ENCODE measurements around the gene CDCP1.
A peak's percentile ranks its signal among the peaks of the same experiment; 100 is the strongest.

Gene CDCP1, protein sequence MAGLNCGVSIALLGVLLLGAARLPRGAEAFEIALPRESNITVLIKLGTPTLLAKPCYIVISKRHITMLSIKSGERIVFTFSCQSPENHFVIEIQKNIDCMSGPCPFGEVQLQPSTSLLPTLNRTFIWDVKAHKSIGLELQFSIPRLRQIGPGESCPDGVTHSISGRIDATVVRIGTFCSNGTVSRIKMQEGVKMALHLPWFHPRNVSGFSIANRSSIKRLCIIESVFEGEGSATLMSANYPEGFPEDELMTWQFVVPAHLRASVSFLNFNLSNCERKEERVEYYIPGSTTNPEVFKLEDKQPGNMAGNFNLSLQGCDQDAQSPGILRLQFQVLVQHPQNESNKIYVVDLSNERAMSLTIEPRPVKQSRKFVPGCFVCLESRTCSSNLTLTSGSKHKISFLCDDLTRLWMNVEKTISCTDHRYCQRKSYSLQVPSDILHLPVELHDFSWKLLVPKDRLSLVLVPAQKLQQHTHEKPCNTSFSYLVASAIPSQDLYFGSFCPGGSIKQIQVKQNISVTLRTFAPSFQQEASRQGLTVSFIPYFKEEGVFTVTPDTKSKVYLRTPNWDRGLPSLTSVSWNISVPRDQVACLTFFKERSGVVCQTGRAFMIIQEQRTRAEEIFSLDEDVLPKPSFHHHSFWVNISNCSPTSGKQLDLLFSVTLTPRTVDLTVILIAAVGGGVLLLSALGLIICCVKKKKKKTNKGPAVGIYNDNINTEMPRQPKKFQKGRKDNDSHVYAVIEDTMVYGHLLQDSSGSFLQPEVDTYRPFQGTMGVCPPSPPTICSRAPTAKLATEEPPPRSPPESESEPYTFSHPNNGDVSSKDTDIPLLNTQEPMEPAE

DNA sequence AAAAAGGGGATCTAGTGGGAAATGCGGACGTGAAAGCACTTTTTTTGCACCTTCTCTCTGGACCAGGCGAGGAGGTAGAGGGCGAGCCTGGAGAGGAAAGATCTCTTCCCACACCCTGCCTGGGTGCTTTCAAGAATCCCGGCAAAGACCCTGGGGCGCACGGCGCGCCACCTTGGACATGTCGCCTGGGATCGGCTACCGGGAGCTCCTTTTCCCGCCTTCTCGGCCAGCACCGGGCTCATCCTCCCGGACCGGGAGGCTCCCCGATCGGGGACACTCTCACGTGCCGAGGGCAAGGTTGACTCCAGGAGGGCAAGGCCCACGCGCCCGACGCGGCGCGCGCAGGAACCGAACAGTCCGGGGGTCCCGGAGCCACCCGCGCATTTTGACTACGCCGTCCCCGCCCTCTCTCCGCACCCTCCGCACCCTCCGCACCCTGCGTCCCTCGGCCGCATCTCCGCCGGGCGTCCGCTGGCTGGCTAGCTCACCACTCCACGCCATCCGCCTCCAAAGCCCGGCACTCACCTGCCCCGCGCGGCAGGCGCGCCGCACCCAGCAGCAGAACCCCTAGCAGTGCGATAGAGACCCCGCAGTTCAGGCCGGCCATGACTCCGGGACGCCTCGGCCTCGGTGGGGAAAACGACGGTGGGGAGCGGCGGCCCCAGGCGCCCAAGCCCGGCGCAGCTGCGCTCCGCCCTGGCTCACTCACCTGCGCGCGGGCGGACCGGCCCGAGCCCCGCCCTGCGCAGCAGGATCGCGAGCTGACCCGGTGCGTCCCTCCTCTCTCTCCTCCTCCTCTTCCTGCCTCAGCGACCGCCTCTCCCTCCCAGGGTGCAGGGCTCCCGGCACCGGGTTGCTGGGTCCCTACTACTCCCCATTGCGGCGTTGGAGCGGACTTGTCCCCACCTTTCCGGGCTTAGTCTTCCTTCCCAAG, at the start of gene CDCP1:
TSS of gene CDCP1 (minus strand) at position 698 of the 934 bp plus-strand sequence. CDS start at position 607, 91 bp downstream.
- Histone ChIP-seq H3K27me3 (ENCODE audit: insufficient read depth, poor library complexity, severe bottlenecking) (no peaks in the 10 kb centered on the region), H3K36me3 (ENCODE audit: low read depth) (peaks cover 19% of the 10 kb centered on the region), H3K27ac (ENCODE audit: poor library complexity, severe bottlenecking) (peak within 1 kb of the TSS; percentile 100), H3K4me1 (ENCODE audit: insufficient read depth, poor library complexity, severe bottlenecking) (peaks cover 35% of the 10 kb centered on the region), H3K4me3 (ENCODE audit: severe bottlenecking) (peak within 1 kb of the TSS; percentile 91), H3K9me3 (ENCODE audit: severe bottlenecking) (no peaks in the 10 kb centered on the region)
- ATAC-seq (ENCODE audit: low read depth) (peak; percentile 95), DNase-seq (ENCODE audit: low spot score) (peak; percentile 82)
- TF ChIP-seq, protein P1, sequence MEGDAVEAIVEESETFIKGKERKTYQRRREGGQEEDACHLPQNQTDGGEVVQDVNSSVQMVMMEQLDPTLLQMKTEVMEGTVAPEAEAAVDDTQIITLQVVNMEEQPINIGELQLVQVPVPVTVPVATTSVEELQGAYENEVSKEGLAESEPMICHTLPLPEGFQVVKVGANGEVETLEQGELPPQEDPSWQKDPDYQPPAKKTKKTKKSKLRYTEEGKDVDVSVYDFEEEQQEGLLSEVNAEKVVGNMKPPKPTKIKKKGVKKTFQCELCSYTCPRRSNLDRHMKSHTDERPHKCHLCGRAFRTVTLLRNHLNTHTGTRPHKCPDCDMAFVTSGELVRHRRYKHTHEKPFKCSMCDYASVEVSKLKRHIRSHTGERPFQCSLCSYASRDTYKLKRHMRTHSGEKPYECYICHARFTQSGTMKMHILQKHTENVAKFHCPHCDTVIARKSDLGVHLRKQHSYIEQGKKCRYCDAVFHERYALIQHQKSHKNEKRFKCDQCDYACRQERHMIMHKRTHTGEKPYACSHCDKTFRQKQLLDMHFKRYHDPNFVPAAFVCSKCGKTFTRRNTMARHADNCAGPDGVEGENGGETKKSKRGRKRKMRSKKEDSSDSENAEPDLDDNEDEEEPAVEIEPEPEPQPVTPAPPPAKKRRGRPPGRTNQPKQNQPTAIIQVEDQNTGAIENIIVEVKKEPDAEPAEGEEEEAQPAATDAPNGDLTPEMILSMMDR (IDR thresholded peaks at IDR 0.05; ENCODE audit: poor library complexity, severe bottlenecking), result no peak

DNA sequence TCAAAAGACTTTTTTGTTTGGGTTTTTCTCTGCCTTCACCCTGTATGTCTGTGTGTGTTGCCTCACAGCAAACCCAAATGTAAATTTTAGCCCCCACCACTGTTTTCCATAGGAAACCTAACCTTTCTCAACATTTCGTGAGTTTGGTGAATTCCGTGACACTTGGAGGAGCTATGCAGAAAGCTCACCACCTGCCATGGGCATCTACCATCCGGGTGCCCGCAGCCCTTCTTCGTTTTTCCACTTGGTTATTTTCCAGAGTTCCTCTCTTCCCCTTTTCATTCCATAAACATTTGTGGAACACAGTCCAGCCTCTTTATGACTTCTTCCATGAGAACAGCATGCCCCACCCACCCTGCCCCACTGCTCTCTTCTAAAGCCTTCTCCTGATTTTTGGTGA, 48.6 kb upstream of the CDCP1 start:
- Histone ChIP-seq H3K27me3 (ENCODE audit: insufficient read depth, poor library complexity, severe bottlenecking) (no peaks in the 10 kb centered on the region), H3K27ac (ENCODE audit: poor library complexity, severe bottlenecking) (no peak overlapping the region), H3K4me3 (ENCODE audit: severe bottlenecking) (no peak overlapping the region), H3K9me3 (ENCODE audit: severe bottlenecking) (no peaks in the 10 kb centered on the region), H3K36me3 (ENCODE audit: low read depth) (no peaks in the 10 kb centered on the region), H3K4me1 (ENCODE audit: insufficient read depth, poor library complexity, severe bottlenecking) (peaks cover 12% of the 10 kb centered on the region)
- TF ChIP-seq, protein P1 (IDR thresholded peaks at IDR 0.05; ENCODE audit: poor library complexity, severe bottlenecking), result no peak
- no peak for DNase-seq (ENCODE audit: low spot score)
- no peak for ATAC-seq (ENCODE audit: low read depth)

DNA sequence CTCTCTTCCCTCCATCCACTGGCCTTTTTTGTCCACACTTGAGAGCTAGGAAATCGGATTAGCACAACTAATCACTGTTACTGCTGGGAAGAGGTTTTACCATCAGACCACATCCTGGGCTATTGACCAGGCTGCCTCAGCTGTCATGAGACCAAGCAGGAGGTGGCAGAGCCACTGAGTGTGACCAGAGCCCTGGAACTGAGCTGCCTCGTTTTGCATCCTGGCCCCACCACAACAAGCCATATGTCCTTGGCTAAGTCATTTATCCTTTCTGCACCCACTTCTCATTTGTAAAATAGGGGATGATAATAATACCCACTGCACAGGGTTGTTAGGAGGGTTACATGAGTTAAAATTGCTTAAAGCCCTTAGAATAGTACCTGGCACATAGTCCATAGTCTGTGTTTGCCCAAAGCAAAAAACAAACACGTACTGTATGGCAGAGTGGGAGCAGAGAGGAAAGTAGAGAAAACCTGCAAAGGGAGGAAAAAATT, 45.8 kb upstream of the CDCP1 start:
- no peak for ATAC-seq (ENCODE audit: low read depth)

DNA sequence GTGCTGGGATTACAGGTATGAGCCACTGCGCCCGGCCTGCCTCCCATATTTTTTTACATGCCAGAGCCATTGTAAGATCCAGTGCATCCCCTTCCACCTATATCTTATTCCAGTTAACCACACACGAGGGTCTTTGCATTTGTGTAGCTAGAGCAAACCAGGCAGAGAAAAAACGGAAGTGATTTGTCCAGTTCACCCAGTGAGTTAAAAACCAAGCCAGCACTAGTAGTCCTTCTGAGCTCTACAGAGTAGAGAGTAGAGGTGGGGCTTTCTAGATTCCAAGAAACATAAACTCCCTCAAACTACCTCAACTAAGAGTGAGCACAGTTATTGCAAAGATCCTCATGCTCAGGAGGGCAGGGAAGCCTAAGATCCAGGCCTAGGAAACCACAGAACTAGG, 45.2 kb upstream of the CDCP1 start:
- Histone ChIP-seq H3K36me3 (ENCODE audit: low read depth) (no peaks in the 10 kb centered on the region), H3K9me3 (ENCODE audit: severe bottlenecking) (no peaks in the 10 kb centered on the region), H3K4me3 (ENCODE audit: severe bottlenecking) (no peak overlapping the region), H3K4me1 (ENCODE audit: insufficient read depth, poor library complexity, severe bottlenecking) (peaks cover 5% of the 10 kb centered on the region), H3K27me3 (ENCODE audit: insufficient read depth, poor library complexity, severe bottlenecking) (no peaks in the 10 kb centered on the region), H3K27ac (ENCODE audit: poor library complexity, severe bottlenecking) (no peak overlapping the region)
- TF ChIP-seq, protein P1 (IDR thresholded peaks at IDR 0.05; ENCODE audit: poor library complexity, severe bottlenecking), result no peak
- ATAC-seq (ENCODE audit: low read depth), result no peak
- DNase-seq (ENCODE audit: low spot score), result no peak

More for the DNA sequence above, 45.8 kb upstream of the CDCP1 start:
- no peak for DNase-seq (ENCODE audit: low spot score)
- no peaks in the 10 kb centered on the region for H3K36me3 ChIP-seq (ENCODE audit: low read depth)
- no peaks in the 10 kb centered on the region for H3K27me3 ChIP-seq (ENCODE audit: insufficient read depth, poor library complexity, severe bottlenecking)
- H3K4me1 ChIP-seq (ENCODE audit: insufficient read depth, poor library complexity, severe bottlenecking), result peaks cover 5% of the 10 kb centered on the region
- H3K27ac ChIP-seq (ENCODE audit: poor library complexity, severe bottlenecking), result no peak overlapping the region
- H3K4me3 ChIP-seq (ENCODE audit: severe bottlenecking), result no peak overlapping the region
- TF ChIP-seq, protein P1 (IDR thresholded peaks at IDR 0.05; ENCODE audit: poor library complexity, severe bottlenecking), result no peak
- H3K9me3 ChIP-seq (ENCODE audit: severe bottlenecking), result no peaks in the 10 kb centered on the region

Measured in RWPE2 (cell line).